H1 (cell line): ENCODE results near the gene ZFP1. TPM values are rescaled to one million over a fixed set of nuclear protein-coding genes. Genes with fewer than 3 reads are reported as not detected.

Experiments
- CTCF ChIA-PET: fragments of 300-600 bp; sonication (Branson Sonifier 250); formaldehyde crosslinking; loops from one replicate; lab custom pipeline; 2021; ENCODE audit not compliant: partially characterized antibody; lab: Charles Lee
- POLR2A ChIA-PET: fragments of 300-600 bp; sonication (Branson Sonifier 250); formaldehyde crosslinking; loops from one replicate; lab custom pipeline; 2021; ENCODE audit warnings: inconsistent platforms; ENCODE audit not compliant: partially characterized antibody; lab: Charles Lee
- DNase-seq, 2 experiments: peaks; one replicate each; pipeline versions ENCODE4 v3.0.0 to v3.0.0-alpha.2; 2010 to 2022; ENCODE audit warnings: low spot score in 2 of 2, low read depth in 1 of 2, mixed read lengths in 1 of 2
- FAIRE-seq: peaks from 2 replicates; lab custom pipeline; 2011; peaks lifted over from hg19 to GRCh38; lab: Jason Lieb, UNC
- H2AFZ ChIP-seq: 2 replicates; pipeline ENCODE4 v1.8.1; 2012; ENCODE audit warnings: low read length, inconsistent platforms
- H2AK5ac ChIP-seq: 2 replicates; pipeline ENCODE4 v1.6.1; 2013; ENCODE audit warnings: low read depth, low read length
- H2BK120ac ChIP-seq: replicated peaks from 2 replicates; pipeline ENCODE3; 2013; ENCODE audit warnings: low read depth, low read length, inconsistent platforms
- H2BK12ac ChIP-seq: 2 replicates; pipeline ENCODE4 v1.6.1; 2013; ENCODE audit warnings: low read depth, low read length
- H2BK15ac ChIP-seq: 2 replicates; pipeline ENCODE4 v1.6.1; 2013; ENCODE audit warnings: low read length
- H2BK20ac ChIP-seq: 2 replicates; pipeline ENCODE4 v1.6.1; 2013; ENCODE audit warnings: low read length
- H2BK5ac ChIP-seq: 2 replicates; pipeline ENCODE4 v1.6.1; 2013; ENCODE audit warnings: low read depth, low read length
- H3K14ac ChIP-seq: 2 replicates; pipeline ENCODE4 v1.6.1; 2013; ENCODE audit warnings: inconsistent platforms; ENCODE audit not compliant: insufficient read length
- H3K18ac ChIP-seq: 2 replicates; pipeline ENCODE4 v1.6.1; 2013; ENCODE audit warnings: low read length; ENCODE audit errors: extremely low read depth
- H3K23ac ChIP-seq: 2 replicates; pipeline ENCODE4 v1.6.1; 2013; ENCODE audit warnings: inconsistent platforms; ENCODE audit not compliant: insufficient read length
- H3K23me2 ChIP-seq: 2 replicates; pipeline ENCODE4 v1.6.1; 2013; ENCODE audit warnings: low read depth, low read length
- H3K27ac ChIP-seq: 2 replicates; pipeline ENCODE4 v1.6.1; 2011; ENCODE audit warnings: low read depth, low read length, inconsistent platforms
- H3K27me3 ChIP-seq, 4 experiments: replicated peaks in 1 of 4; 1 replicate in 1 of 4; 2 replicates in 3 of 4; pipeline versions ENCODE4 v1.6.1 to v1.8.1; 2011 to 2013; ENCODE audit warnings: low read length in 3 of 4, mild to moderate bottlenecking in 3 of 4, inconsistent platforms in 2 of 4, mixed read lengths in 2 of 4, moderate library complexity in 1 of 4; ENCODE audit not compliant: control insufficient read depth in 3 of 4, insufficient read depth in 3 of 4; ENCODE audit errors: extremely low read depth in 1 of 4
- H3K36me3 ChIP-seq, 4 experiments: 2 replicates each; pipeline versions ENCODE4 v1.6.1 to v1.8.1; 2011 to 2013; ENCODE audit warnings: mild to moderate bottlenecking in 4 of 4, low read length in 3 of 4, moderate library complexity in 2 of 4, control low read depth in 1 of 4, inconsistent platforms in 1 of 4; ENCODE audit not compliant: insufficient read depth in 4 of 4, control insufficient read depth in 2 of 4
- H3K4ac ChIP-seq: replicated peaks from 2 replicates; pipeline ENCODE3; 2013; ENCODE audit warnings: low read length, low read depth, mixed read lengths, inconsistent platforms; ENCODE audit not compliant: insufficient read length
- H3K4me1 ChIP-seq, 4 experiments: replicated peaks in 1 of 4; 1 replicate in 1 of 4; 2 replicates in 3 of 4; pipeline versions ENCODE4 v1.6.1 to v1.8.1; 2011 to 2013; ENCODE audit warnings: low read length in 3 of 4, inconsistent platforms in 2 of 4, mixed read lengths in 1 of 4; ENCODE audit not compliant: insufficient read depth in 4 of 4, control insufficient read depth in 3 of 4
- H3K4me2 ChIP-seq, 2 experiments: 2 replicates each; pipeline versions ENCODE4 v1.6.1 to v1.8.1; 2011 to 2013; ENCODE audit warnings: low read depth in 2 of 2, low read length in 2 of 2, control low read depth in 1 of 2, inconsistent platforms in 1 of 2, mild to moderate bottlenecking in 1 of 2; ENCODE audit not compliant: insufficient read depth in 1 of 2
- H3K4me3 ChIP-seq, 4 experiments: fragments of 200-600, 300-600 bp in 1 of 4; sonication (generic), shearing (Covaris generic), sonication (Bioruptor Twin) in 1 of 4; 2 replicates each; pipeline versions ENCODE4 v1.5.1 to v1.8.1; 2011 to 2016; ENCODE audit warnings: low read length in 4 of 4, low read depth in 3 of 4, control low read depth in 2 of 4, inconsistent platforms in 2 of 4, mild to moderate bottlenecking in 2 of 4, mixed read lengths in 1 of 4, moderate library complexity in 1 of 4; ENCODE audit not compliant: insufficient read depth in 2 of 4; ENCODE audit errors: extremely low read depth in 1 of 4
- H3K56ac ChIP-seq: replicated peaks from 2 replicates; pipeline ENCODE3; 2013; ENCODE audit warnings: low read depth, mild to moderate bottlenecking, mixed read lengths, low read length, inconsistent platforms; ENCODE audit not compliant: insufficient read length
- H3K79me1 ChIP-seq: 2 replicates; pipeline ENCODE4 v1.6.1; 2013; ENCODE audit warnings: low read depth, low read length, control low read depth
- H3K79me2 ChIP-seq, 2 experiments: 2 replicates each; pipeline versions ENCODE4 v1.6.1 to v1.8.1; 2012 to 2013; ENCODE audit warnings: low read length in 2 of 2, mild to moderate bottlenecking in 2 of 2, inconsistent platforms in 1 of 2; ENCODE audit not compliant: insufficient read depth in 2 of 2, control insufficient read depth in 1 of 2
- H3K9ac ChIP-seq, 4 experiments: replicated peaks in 1 of 4; 1 replicate in 1 of 4; 2 replicates in 3 of 4; pipeline versions ENCODE4 v1.6.1 to v1.8.1; 2011 to 2013; ENCODE audit warnings: low read depth in 3 of 4, low read length in 3 of 4, control low read depth in 2 of 4, mild to moderate bottlenecking in 2 of 4, moderate library complexity in 2 of 4, inconsistent platforms in 1 of 4; ENCODE audit errors: extremely low read depth in 1 of 4
- H3K9me3 ChIP-seq, 2 experiments: 2 replicates each; pipeline versions ENCODE4 v1.6.1 to v1.8.1; 2012 to 2013; ENCODE audit warnings: mild to moderate bottlenecking in 2 of 2, moderate library complexity in 2 of 2, control low read depth in 1 of 2, inconsistent platforms in 1 of 2, low read depth in 1 of 2, low read length in 1 of 2, mixed read lengths in 1 of 2; ENCODE audit not compliant: insufficient read depth in 2 of 2
- H4K20me1 ChIP-seq, 2 experiments: replicated peaks in 1 of 2; 2 replicates each; pipeline versions ENCODE3 to v1.8.1; 2011 to 2013; ENCODE audit warnings: inconsistent platforms in 2 of 2, low read length in 2 of 2, mild to moderate bottlenecking in 1 of 2; ENCODE audit not compliant: insufficient read depth in 2 of 2, control insufficient read depth in 1 of 2
- H4K5ac ChIP-seq: 2 replicates; pipeline ENCODE4 v1.6.1; 2013; ENCODE audit warnings: low read length, low read depth, mixed read lengths, inconsistent platforms; ENCODE audit not compliant: insufficient read length
- H4K8ac ChIP-seq: 2 replicates; pipeline ENCODE4 v1.8.0; 2013; ENCODE audit warnings: mild to moderate bottlenecking, moderate library complexity, low read length, inconsistent platforms; ENCODE audit not compliant: insufficient read depth; ENCODE audit errors: extremely low read depth
- H4K91ac ChIP-seq: replicated peaks from 2 replicates; pipeline ENCODE3; 2013; ENCODE audit warnings: low read length, mixed read lengths, inconsistent platforms; ENCODE audit not compliant: insufficient read length
- EP300 ChIP-seq, 2 experiments: IDR thresholded peaks; 1 replicate in 1 of 2; 2 replicates in 1 of 2; pipeline ENCODE4 v1.6.1; 2011 to 2012; ENCODE audit warnings: low read depth in 2 of 2, low read length in 2 of 2, mild to moderate bottlenecking in 2 of 2, borderline replicate concordance in 1 of 2, inconsistent platforms in 1 of 2, moderate library complexity in 1 of 2
- TAF1 ChIP-seq: IDR thresholded peaks from 2 replicates; pipeline ENCODE4 v1.6.1; 2011; ENCODE audit warnings: mild to moderate bottlenecking, low read depth, low read length
- YY1 ChIP-seq: IDR thresholded peaks from 2 replicates; pipeline ENCODE4 v1.6.1; 2011; ENCODE audit warnings: low read depth, mild to moderate bottlenecking, low read length
- ZNF274 ChIP-seq: IDR thresholded peaks from 2 replicates; pipeline ENCODE4 v1.7.0; 2012; ENCODE audit warnings: low read length, borderline replicate concordance; ENCODE audit errors: extremely low read depth
- WGBS, 2 experiments: shearing (Covaris generic) in 1 of 2; methylation state at CpG; one replicate each; pipeline versions ENCODE4 v1.1.6 to v1.1.7; 2013 to 2015; ENCODE audit warnings: low lambda C conversion rate in 2 of 2, mixed read lengths in 2 of 2, inconsistent platforms in 1 of 2, low coverage in 1 of 2, missing lambda C conversion rate in 1 of 2; ENCODE audit not compliant: insufficient replicate concordance in 2 of 2, insufficient coverage in 1 of 2, insufficient read length in 1 of 2; ENCODE audit errors: extremely low coverage in 1 of 2, missing lambda C conversion rate in 1 of 2; 5-methylcytosine and 5-hydroxymethylcytosine counted together
- polyA plus RNA-seq, 7 experiments: library from polyadenylated mRNA; depleted of rRNA in 3 of 7; stranded (reverse) in 5 of 7; unstranded in 2 of 7; fragments of >200 nt in 5 of 7; fragments of 200-250 nt in 2 of 7; gene quantifications; 1 replicate in 5 of 7; 2 replicates in 1 of 7; 4 replicates in 1 of 7; pipeline versions ENCODE4 v1.2.1 to v1.2.3, GENCODE V29; 2011 to 2013; ENCODE audit warnings: missing spikeins in 2 of 7, mixed read lengths in 2 of 7
- total RNA-seq: library from RNA; stranded (reverse); fragmentation: NEBNext Ultra II Directional; extraction: Animal tissue kit (Norgen Biotek cat#: 25700); gene quantifications from 2 replicates; pipeline ENCODE4 v1.2.1, GENCODE V29; 2021
- TF ChIP-seq, protein P1 (sequence below): IDR thresholded peaks from 2 replicates; pipeline ENCODE4 v1.6.1; 2012; ENCODE audit warnings: low read length, inconsistent platforms
- TF ChIP-seq, protein P2 (sequence below): IDR thresholded peaks from 2 replicates; pipeline ENCODE4 v1.6.1; 2012; ENCODE audit warnings: inconsistent platforms

Gene ZFP1
- total and polyA plus RNA-seq, 2 of the 8 experiments (the other 6 are each of a cell fraction or from before 2014, with no cell fraction given) = 4.0 to 11.2 TPM

DNA sequence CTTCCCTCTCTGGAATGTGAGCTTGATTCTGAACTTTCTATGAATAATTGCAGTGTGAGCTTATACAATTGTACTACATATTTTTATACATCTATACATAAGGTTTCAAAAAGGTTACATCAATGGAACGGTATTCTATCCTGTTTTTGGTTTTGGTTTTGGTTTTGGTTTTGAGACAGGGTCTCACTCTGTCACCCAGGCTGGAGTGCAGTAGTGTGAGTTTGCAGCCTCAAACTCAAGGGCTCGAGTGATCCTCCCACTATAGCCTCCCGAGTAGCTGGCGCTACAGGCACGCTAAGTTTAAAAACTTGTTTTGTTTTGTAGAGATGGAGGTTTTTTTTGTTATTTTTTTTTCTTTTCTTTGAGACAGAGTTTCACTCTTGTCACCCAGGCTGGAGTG lies 71.5 kb downstream of the ZFP1 start:
- no peak overlapping the region for H3K9ac ChIP-seq
- H3K4me3 ChIP-seq = no peak overlapping the region
- no peaks in the 10 kb centered on the region for H3K4me1 ChIP-seq
- H2AFZ ChIP-seq = no peak overlapping the region
- H3K4ac ChIP-seq = no peak overlapping the region
- no peak for TF ChIP-seq TAF1
- TF ChIP-seq ZNF274 = no peak
- TF ChIP-seq, protein P1, sequence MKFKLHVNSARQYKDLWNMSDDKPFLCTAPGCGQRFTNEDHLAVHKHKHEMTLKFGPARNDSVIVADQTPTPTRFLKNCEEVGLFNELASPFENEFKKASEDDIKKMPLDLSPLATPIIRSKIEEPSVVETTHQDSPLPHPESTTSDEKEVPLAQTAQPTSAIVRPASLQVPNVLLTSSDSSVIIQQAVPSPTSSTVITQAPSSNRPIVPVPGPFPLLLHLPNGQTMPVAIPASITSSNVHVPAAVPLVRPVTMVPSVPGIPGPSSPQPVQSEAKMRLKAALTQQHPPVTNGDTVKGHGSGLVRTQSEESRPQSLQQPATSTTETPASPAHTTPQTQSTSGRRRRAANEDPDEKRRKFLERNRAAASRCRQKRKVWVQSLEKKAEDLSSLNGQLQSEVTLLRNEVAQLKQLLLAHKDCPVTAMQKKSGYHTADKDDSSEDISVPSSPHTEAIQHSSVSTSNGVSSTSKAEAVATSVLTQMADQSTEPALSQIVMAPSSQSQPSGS = no peak
- TF ChIP-seq YY1 = no peak
- TF ChIP-seq, protein P2, sequence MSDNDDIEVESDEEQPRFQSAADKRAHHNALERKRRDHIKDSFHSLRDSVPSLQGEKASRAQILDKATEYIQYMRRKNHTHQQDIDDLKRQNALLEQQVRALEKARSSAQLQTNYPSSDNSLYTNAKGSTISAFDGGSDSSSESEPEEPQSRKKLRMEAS = no peak
- no peak for TF ChIP-seq EP300 (IDR thresholded peaks at IDR 0.05; ENCODE audit: borderline replicate concordance in 1 of 2, low read depth in 2 of 2, low read length in 2 of 2)
- no peak overlapping the region for H2BK12ac ChIP-seq
- no peak overlapping the region for H4K91ac ChIP-seq
- no peaks in the 10 kb centered on the region for H3K36me3 ChIP-seq
- H3K4me2 ChIP-seq = no peak overlapping the region
- H2BK15ac ChIP-seq = no peak overlapping the region
- H2BK120ac ChIP-seq = no peak overlapping the region
- H3K56ac ChIP-seq = no peak overlapping the region
- no peaks in the 10 kb centered on the region for H3K9me3 ChIP-seq
- no peak overlapping the region for H3K14ac ChIP-seq
- no peaks in the 10 kb centered on the region for H3K27me3 ChIP-seq
- H4K8ac ChIP-seq = no peak overlapping the region; the same call in 1 of the 2 replicates
- H4K20me1 ChIP-seq = no peaks in the 10 kb centered on the region
- H3K27ac ChIP-seq = no peak overlapping the region
- no peak overlapping the region for H4K5ac ChIP-seq
- H2BK20ac ChIP-seq = no peak overlapping the region
- POLR2A ChIA-PET = interaction anchor here (1.3 kb wide), 1 partner anchor 8 kb away, joined by 3 read pairs; no protein-coding TSS in a partner anchor
- H2BK5ac ChIP-seq = no peak overlapping the region
- FAIRE-seq (no peak), DNase-seq (no peak)
- H2AK5ac ChIP-seq = no peak overlapping the region
- H3K79me2 ChIP-seq = no peaks in the 10 kb centered on the region
- H3K23ac ChIP-seq = no peak overlapping the region
- H3K18ac ChIP-seq = no peak overlapping the region
- CTCF ChIA-PET = interaction anchor here (0.6 to 15.0 kb wide), 3 partner anchors 20 to 236 kb away, joined by 3 to 157 read pairs (median 3); no protein-coding TSS in a partner anchor
- H3K79me1 ChIP-seq = no peaks in the 10 kb centered on the region
- H3K23me2 ChIP-seq = no peaks in the 10 kb centered on the region
- WGBS, 2 experiments = 89% methylated on average over 5 of the region's 5 CpGs; no CpG with 5 or more reads in 1 of the 2 experiments
